Measurements from ENCODE around the gene PHLDA2. TPM values are rescaled to one million over a fixed set of nuclear protein-coding genes. Genes with fewer than 3 reads are reported as not detected.

Gene PHLDA2
- polyA plus RNA-seq, 1 donor = 0.52 TPM

GRCh38 chr11:2881076-2881980, 47.9 kb downstream of the PHLDA2 start:
- no peak for DNase-seq

- no peak for DNase-seq
Observed at GRCh38 chr11:2880646-2881045, 48.6 kb downstream of the PHLDA2 start.

GRCh38 chr11:2878782-2879181, 50.4 kb downstream of the PHLDA2 start:
- no peak for DNase-seq

Other genes starting within 250 kb of the PHLDA2 start
- gene KCNQ1OT1, start 229.4 kb downstream of the PHLDA2 start, polyA plus RNA-seq (ENCODE audit: insufficient read length) = 1.3 TPM
- gene CDKN1C, start 43.6 kb downstream of the PHLDA2 start, polyA plus RNA-seq (ENCODE audit: insufficient read length) = 250 TPM
- 113 TPM for gene NAP1L4, start 62.9 kb upstream of the PHLDA2 start, polyA plus RNA-seq (ENCODE audit: insufficient read length)
- 21.3 TPM for gene CARS1, start 128.0 kb upstream of the PHLDA2 start, polyA plus RNA-seq (ENCODE audit: insufficient read length)
- gene OSBPL5, start 235.9 kb upstream of the PHLDA2 start, polyA plus RNA-seq (ENCODE audit: insufficient read length) = 13.2 TPM